MV-4-11 (cell line): Measurements from ENCODE around the gene PHKG2.

Experiments used
- DNase-seq: peaks from one replicate; lab custom pipeline; 2025; lab: John Stamatoyannopoulos, UW

PHKG2 gene

DNA sequence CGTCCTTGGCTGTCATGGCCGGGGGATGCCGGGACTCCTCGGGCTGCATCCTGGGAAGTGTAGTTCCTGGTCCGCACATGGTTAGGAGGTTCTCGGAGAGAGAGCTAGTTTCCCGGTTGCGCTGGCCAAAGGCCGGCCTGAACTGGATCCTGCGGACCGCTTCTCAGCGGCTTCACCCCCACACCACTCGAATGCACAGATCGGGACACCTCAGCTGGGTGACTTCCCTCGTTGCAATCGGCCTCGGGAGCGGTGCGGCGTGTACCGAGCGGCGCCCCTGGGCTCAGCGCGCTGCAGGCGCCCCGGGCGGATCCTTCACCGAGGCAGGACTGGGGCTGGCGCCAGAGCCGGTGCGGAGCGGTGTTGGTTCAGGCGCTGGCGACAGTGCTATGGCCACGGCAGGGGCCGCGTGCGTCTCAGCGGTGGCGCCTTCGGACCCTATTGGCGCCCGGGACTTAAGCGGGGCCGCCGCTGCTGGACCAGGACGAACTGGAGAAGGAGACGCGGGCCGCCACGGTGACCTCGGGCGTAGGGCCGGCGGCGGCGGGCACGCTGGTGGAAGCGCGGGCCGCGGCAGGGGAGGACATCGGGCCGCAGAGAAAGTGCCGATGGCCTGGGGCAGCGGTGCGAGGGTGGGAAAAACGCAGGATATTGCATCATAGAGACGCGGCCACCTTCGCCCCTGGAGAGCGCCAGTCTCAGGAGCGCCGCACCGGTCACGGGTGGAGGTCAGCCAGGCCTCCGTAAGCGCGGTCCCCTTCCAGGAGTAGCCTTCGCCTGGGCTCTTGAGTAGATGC is 27.4 kb downstream of the PHKG2 start:
- DNase-seq: peak; percentile 77

DNA sequence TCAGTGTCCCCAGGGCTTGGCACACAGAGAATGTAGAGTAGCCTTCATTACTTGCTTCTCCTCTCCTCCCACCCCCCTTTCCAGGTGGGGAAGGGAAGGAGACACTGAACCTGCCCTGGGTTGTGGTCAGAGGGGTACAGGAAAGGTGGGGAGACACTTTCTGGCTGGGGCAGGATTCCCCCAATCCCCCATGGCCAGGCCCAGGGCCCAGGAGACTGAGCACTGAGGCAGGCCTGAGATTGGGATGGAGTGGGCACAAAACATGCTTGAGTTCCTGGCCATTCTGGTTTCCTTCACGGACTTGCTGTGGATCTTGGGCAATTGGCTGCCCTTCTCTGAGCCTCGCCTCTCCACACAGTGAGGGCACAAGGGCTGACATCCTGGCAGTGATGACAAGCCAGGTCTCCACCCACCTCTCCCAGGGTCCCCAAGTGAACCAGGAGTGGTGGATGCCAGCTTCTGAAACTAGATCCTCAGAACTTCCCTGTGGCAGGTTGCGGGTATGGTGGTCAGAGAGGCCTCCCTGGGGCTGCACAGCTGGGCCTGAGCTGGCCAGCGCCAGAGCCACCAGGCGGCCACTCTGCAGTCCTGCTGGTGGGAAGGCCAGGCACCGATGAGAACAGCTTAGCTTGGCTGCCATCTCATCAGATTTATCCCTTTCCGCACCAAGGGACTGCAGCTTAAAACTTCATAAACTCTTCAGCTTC is 29.5 kb downstream of the PHKG2 start:
- DNase-seq: peak; percentile 40

DNA sequence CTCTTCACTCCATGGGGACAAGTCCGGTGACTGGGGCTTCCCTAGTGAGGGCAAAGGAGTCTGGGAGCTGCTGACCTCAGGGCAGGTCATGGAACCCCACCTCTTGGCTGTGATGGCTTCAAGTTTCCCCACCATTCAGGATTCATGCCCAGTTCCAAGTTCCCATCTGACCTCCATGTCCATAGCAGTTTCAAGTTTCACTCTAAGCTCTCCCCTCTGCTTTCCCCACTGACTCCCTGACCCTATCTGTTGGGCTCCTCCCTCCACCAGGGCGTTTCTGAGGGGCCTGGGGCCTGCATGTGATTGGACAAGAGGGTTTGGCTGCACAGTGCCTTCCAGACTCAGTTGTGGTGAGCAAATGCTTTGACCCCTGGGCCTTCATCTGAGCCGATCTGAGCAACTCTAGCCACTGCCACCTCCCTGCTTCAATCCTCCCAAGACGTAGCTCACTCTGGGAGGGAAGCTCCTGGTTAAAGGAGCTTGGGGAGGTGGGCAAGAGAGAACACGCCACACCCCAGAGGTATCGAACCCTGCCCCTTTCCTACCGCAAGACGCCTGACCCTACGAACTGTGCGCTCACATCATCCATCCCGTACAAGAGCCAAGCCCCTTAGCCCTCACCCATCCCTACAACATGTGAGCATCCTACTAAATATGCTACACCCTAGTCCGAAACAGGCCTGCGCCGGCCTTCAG is 30.5 kb downstream of the PHKG2 start:
- no peak for DNase-seq

DNA sequence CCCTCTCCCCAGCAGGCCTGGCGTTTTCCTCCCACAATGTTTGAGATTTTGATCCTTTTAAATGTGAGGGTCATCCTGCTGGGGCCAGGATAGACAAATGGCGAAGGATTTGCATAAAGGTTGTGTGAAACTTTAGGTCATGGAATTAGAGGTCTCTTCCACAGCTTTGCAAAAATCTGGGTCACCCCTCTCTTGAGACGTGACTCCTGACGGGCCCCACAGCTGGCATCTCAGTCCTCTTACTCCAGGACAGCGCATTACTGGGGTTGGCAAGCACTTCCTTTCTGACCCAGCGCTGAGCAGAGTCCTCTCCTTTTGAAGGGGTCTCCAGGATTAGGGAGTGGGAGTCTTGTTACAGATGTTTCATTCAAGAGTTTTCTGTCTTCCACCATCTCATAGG is 31.4 kb downstream of the PHKG2 start:
- no peak for DNase-seq

DNA sequence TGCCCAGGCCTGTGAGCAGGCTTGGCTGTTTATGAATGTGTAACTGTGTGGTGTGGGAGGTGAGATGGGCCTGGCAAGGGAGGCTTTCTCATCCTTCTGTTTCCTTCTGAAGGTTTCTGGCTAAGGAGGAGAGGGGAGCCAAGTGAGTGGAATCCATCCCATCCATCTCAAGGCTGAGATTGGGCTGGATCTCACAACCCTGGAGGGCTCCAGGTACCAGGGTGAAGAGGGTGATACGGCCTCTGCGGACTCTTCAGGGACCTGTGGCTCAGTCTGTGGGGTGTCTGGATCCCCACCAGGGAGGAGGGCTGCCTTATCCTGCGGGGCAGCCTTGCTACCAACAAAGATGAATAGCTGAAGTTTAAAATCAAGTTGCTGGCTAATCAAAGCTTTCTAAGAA is 31.8 kb downstream of the PHKG2 start:
- DNase-seq: no peak

DNA sequence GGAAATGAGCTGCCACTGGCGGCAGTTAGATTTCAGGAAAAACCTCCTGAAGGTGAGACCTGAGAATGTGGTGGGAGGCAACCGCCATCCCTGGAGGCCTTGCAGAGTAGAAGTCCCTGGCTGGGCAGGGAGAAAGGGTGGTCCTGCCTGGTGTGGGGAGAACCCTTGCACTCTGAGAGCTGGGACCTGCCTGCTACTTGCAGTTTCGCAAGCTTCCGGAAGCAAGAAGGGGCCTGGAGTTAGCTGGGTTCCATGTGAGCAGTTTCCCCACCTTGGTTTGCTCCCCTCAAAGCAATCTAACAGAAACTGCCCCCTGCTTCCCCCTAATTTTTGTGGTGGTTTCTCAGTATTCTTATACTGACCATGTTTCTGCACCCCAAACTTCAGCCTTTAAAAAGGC is 32.3 kb downstream of the PHKG2 start:
- peak; percentile 60 for DNase-seq

DNA sequence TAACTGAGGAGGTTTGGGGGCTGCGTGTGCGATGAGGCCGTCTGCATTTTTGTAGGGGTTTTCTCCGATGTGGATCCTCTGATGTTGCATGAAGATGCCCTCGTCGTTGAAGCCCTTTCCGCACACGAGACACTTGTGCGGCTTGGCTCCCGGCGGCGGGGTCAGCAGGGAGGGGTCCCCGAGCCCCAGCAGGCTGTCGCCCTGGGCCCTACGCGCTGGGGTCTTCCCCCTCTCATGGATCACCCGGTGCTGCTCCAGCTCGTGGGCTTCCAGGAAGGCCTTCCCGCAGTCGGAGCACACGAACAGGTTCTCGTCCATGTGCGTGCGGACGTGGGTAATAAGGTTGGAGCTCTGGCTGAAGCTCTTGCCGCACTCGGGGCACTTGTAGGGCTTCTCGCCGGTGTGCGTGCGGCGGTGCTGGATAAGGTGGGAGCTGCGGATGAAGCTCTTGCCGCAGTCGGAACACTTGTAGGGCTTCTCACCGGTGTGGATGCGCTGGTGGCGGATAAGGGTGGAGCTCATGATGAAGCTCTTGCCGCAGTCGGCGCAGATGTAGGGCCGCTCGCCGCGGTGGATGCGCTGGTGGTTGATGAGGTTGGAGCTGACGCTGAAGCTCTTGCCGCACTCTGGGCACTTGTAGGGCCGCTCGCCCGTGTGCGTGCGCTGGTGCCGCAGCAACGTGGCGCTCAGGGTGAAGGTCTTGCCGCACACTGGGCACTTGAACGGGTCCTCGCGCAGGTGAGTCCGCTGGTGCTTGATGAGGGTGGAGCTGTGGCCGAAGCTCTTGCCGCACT is 34.5 kb downstream of the PHKG2 start:
- no peak for DNase-seq

DNA sequence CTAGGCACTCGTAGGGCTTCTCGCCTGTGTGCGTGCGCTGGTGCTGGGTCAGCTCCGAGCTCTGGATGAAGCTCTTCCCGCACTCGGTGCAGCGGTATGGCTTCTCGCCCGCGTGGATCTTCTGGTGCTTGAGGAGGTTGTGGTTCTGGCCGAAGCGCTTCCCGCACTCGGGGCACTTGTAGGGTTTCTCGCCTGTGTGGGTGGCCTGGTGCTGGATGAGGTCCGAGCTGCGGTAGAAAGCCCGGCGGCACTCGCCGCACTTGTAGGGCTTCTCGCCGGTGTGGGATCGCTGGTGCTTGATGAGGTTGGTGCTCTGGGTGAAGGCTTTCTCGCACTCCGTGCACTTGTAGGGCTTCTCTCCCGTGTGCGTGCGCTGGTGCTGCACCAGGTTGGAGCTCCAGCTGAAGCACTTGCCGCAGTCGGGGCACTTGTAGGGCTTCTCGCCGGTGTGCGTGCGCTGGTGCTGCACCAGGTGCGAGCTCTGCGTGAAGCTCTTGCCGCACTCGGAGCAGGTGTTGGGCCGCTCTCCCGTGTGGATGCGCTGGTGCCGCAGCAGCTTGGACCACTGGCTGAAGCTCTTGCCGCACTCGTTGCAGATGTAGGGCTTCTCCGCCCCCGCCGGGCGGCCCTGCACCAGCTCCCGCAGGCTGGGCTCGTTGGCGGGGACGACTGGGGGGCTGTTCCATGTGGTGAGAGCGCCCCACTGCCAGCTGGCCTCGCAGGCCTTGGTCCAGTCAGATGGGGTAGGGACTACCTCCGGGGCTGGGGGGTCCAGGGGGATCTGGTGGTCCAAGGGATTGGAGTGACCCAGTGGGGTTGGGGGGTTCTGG is 35.3 kb downstream of the PHKG2 start:
- no peak for DNase-seq

DNA sequence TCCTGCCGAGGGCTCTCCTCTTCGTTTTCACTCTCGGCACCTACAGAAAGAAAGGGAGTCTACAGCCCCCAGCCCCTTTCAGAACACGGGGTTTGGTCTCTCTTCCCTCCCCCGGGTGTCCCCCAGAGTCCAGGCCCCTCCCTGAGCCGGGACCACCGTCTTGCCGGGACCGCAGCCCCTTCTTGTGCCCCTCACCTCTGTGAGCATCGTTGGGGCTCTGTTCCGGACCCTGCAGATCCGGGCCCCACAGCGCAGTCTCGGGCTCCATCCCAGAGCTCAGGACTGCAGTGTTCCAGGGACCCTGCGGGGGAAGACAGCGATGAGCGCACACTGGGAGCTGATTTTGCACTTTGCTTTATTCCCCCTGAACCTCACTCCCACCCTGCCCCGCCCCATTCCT is 36.0 kb downstream of the PHKG2 start:
- no peak for DNase-seq

DNA sequence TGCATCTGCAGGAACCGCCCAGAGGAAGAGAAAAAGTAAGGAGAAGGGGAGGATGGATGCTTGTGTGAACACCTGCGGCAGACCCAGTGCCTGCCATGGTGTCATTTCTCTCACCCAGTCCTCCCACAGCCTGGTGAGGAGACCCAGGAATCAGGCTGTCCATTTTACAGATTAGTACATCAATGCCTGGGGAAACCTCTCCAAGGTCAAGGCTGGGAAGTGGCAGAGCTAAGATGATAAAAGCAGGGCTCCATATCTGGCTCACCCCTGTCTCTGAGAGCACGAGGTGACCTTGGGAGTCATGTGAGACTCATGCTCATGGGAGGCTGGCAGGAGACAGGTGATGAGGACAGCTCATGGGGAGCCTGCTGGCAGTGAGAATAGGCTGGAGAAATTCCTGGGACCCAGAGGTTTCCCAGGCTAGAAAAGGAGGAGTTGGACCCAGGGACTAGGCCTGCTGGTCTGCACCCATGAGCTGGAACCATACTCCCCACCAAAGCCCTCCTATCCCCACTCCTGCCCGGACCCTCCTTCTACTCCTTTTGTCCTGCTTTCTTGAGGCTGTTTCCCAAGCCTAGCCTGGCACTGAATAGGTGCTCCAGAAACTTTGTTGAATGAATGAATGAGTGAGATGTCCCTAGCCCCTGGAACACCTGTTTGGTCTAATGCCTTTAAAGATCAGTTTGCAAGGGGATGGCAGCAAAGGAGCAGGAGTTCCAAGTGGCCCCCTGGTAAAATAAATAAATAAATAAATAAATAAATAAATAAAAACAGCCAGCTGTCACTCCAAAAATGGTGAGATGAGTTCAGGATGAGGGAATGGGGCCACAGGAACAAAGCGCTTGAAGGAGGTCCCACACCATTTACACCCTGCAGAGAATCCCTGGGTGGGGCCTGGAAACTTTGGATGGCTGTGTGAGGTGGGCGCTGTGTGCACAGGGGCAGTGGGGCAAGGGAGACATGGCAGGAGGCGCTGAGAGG is 37.2 kb downstream of the PHKG2 start:
- DNase-seq: no peak

DNA sequence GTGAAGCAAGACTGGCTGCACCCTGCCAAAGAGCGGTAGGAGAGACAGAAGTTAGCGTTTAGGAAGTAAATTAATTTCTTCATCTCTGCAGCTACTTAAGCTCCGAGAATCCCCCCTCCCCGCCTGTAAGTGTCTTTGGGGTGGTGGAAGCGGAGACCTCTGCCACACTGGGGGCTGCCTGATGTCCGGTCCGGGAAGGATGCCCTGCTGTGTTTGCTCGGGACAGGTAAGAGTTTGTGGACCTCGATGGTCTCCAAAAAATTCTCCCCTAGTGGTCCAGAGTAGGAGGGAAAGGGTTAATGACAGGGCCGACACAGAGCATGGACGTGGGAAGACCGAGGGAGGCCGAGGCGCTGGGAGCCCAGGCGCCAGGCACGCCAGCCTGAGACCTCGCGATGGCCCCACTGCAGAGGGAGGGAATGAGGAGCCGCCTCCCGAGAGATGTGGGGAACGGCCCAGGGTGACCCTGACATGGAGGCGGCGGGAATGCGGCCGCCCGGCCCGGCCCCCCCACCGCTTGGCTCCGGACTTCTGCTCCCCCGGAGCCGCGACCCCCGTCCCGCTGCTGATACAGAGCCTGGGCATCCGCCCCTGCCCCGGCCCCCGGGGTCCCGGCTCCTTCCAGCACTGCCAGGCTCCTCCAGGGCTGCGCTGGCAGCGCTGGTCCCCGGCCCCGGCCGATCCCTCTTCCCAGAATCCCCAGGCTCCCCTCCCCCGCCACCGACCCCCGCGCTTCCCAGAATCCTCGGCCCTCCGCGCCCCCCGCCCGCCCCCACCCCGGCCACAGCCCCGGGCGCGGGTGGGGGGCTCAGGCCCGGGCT is 38.1 kb downstream of the PHKG2 start:
- DNase-seq: no peak

DNA sequence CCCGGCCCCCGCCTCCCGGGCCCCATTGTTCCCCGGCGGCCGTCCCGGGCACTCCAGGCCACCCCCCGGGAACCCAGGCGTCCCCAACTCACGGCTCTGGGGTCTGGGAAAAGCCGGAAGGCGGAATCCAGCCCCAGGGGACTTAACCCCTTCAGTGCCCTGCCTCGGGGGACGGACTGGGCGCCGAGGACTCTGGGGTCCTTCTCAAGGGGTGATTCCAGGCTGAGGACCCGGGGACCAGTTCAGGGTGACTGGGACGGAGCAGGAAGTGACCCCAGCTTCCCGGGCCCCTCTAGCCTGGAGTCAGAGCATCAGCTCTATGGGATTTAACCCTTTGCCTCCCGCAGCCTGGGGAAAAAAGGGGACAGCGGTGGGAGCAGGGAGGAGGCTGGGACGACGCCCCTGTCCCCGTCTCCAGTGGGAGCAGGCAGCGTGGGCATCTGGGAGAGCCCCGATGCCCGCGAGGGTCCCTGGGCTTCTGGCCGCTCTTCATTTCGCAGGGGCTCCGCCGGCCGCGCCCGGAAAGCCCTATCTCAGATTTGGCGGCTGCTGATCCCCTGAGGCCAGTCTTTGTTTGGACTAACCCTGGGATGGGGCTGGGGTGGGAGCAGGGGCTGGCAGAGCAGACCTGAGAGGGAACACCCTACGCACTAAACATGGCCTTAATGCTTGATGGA is 38.8 kb downstream of the PHKG2 start, which contains the start of gene ZNF629:
ZNF629 (minus strand) TSS at position 270 of the 677 bp plus-strand sequence. CDS start 2,723 bp downstream, outside the sequence.
- peak; percentile 45 for DNase-seq

DNA sequence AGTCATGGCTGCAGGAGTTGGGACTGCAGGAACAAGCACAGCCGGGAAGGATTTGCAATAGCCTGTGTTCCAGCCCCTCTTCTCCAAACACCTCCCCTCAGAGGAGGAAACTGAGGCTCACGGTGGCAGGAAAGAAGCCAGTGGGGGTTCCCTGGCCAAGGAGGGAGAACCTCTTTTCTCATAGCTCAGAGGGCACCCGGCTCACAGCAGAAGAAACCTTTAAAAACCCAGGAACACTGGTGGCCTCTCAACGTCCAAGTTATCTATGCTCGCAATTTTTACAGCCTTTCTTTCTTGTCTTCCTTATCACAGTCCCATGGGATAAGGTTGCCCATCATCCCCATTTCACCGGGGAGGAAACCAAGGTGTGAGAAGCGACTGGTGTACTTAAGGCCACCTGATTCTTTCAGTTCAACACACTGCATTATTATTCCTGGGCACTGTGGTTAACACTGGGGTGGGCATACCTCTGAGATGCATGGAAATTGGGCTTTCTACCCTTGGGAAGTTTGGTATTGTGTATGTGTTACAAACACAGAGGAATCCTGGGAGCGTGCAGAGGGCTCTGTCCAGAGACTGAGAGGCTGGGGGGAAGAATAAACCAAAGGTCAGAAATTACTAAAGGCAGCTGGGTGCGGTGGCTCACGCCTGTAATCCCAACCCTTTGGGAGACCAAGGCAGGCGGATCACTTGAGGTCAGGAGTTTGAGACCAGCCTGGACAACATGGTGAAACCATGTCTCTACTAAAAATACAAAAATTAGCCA is 39.6 kb downstream of the PHKG2 start:
- no peak for DNase-seq

DNA sequence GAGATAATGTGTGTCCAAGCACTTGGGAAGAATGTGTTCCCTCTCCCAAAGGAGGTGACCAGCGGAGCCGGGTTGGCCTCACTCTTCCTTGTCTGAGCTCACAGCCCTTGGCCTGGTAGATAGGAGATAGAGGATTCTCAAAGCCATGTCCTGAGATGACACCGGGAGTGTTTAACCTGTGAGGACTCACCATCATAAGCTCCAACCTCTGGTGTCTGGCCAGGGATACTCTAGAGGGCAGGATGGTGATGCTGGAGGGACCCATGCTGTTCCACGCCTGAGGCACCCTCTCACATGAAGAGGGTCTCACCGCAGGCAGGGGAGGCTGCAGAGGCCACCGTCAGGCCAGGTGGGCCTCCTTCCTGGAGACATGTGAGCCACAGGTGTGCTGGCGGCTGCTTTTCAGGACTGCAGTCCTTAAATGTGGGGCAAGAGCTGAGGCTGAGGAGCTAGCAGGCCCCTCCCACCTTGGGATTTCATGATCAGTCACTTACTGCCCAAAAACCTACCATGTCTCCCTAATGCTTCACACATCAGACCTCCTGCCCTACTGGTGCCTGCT is 45.4 kb downstream of the PHKG2 start:
- DNase-seq: no peak

DNA sequence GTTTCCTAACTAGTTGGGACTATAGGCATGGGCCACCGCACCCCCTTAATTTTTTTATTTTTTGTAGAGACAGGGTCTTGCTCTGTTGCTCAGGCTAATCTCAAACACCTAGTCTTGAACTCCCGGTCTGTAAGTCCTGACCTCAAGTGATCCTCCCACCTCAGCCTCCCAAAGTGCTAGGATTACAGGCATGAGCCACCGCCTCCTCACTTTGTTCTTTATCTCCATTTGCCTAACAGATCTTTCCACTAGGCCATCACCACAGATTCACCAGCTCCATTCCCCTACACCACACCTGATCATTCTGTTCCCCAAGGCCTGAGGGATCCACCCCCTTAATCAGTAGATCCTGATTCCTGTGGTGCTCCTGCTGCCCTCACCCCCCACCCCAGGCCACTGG is 46.4 kb downstream of the PHKG2 start:
- DNase-seq: no peak

DNA sequence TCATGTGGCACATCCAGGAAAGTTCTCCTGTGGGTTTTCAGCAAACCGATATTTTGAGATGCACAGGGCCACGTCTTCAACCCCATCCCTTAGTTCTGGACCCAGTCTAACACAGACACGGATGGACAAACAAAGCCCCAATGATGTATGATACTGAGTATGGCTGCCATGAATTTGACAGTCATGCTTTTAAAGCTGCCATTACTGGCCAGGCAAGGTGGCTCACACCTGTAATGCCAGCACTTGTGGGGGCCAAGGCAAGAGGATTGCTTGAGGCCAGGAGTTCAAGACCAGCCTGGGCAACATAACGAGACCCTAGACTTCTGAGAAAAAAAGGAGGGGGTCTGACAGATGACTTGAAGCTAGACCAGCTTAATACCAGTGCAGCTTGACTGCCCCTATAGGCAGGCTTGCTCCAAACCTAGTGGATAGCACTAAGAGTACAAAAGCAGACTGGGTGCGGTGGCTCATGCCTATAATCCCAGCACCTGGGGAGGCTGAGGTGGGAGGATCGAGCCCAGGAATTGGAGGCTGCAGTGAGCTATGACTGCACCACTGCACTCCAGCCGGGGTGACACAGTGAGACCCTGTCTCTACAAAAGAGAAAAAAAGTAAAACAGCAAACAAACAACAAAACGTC is 49.6 kb downstream of the PHKG2 start:
- no peak for DNase-seq
